Peyer's patch (tissue), 4 donors: ENCODE data around the gene MLF1. TPM values are rescaled to one million over a fixed set of nuclear protein-coding genes. Genes with fewer than 3 reads are reported as not detected.
"Not testable (repeated sequence)": the region's sequence is repeated elsewhere in the genome, so short reads cannot be mapped to it uniquely, and the experiment has no call there.

Source experiments
- DNase-seq, 3 donors: peaks; one replicate each; pipeline ENCODE4 v3.0.0-alpha.2; 2017 to 2019
- H3K27ac ChIP-seq, 4 donors: fragments of 200-600 bp; sonication (generic); one replicate each; pipeline ENCODE4 v1.5.1; 2016 to 2019
- H3K27me3 ChIP-seq, 2 donors: fragments of 200-600 bp; sonication (generic); one replicate each; pipeline ENCODE4 v1.5.1; 2019
- H3K36me3 ChIP-seq, 3 donors: fragments of 200-600 bp; sonication (generic); one replicate each; pipeline ENCODE4 v1.5.1; 2016 to 2019
- H3K4me1 ChIP-seq, 4 donors: fragments of 200-600 bp; sonication (generic); one replicate each; pipeline ENCODE4 v1.5.1; 2016 to 2019
- H3K4me3 ChIP-seq, 4 donors: fragments of 200-600 bp; sonication (generic); 1 replicate in 3 of 4; 2 replicates in 1 of 4; pipeline ENCODE4 v1.5.1; 2016 to 2019; ENCODE audit warnings: mild to moderate bottlenecking in 1 of 4
- H3K9me3 ChIP-seq, 4 donors: fragments of 200-600 bp; sonication (generic); one replicate each; pipeline ENCODE4 v1.5.1; 2016 to 2019; ENCODE audit warnings: mild to moderate bottlenecking in 1 of 4
- CTCF ChIP-seq, 6 experiments: fragments of 450-650 bp in 4 of 6; fragments of 200-600 bp in 2 of 6; sonication (generic) in 1 of 6; IDR thresholded peaks; one replicate each; pipeline ENCODE4 v1.5.1; 2017 to 2019; ENCODE audit warnings: antibody characterized with exemption in 6 of 6, mild to moderate bottlenecking in 3 of 6, moderate library complexity in 1 of 6
- POLR2A ChIP-seq, 2 donors: fragments of 450-650 bp; IDR thresholded peaks; one replicate each; pipeline ENCODE4 v1.5.1; 2017; ENCODE audit warnings: antibody characterized with exemption in 2 of 2, mild to moderate bottlenecking in 2 of 2, moderate library complexity in 2 of 2
- total RNA-seq, 4 donors: library from RNA; depleted of rRNA; stranded (reverse); fragments of >200 nt; gene quantifications; one replicate each; pipeline ENCODE4 v1.1.0, GENCODE V29; 2016

MLF1 gene
- total RNA-seq, 4 donors from 2014 or later, result 1.3 to 4.1 TPM; not detected in 2

GRCh38 chr3:158535918-158536317 lies 35.1 kb upstream of the MLF1 start:
- Histone ChIP-seq H3K36me3 (no peaks in the 10 kb centered on the region), H3K27me3 (no peaks in the 10 kb centered on the region), H3K4me1 (no peaks in the 10 kb centered on the region), H3K9me3 (no peaks in the 10 kb centered on the region), H3K27ac (no peak overlapping the region), H3K4me3 (no peak overlapping the region)
- no peak for TF ChIP-seq CTCF (IDR thresholded peaks at IDR 0.05)
- TF ChIP-seq POLR2A (IDR thresholded peaks at IDR 0.05), result no peak
- no peak for DNase-seq

- no peaks in the 10 kb centered on the region for H3K9me3 ChIP-seq
- no peaks in the 10 kb centered on the region for H3K4me1 ChIP-seq
- no peak overlapping the region for H3K4me3 ChIP-seq
- TF ChIP-seq CTCF (IDR thresholded peaks at IDR 0.05), result peak in 4 of 6 experiments; percentile 49 to 53 (median 50)
- no peak for TF ChIP-seq POLR2A (IDR thresholded peaks at IDR 0.05)
- H3K36me3 ChIP-seq, result no peaks in the 10 kb centered on the region
- no peaks in the 10 kb centered on the region for H3K27me3 ChIP-seq
- no peak overlapping the region for H3K27ac ChIP-seq
- peak in 1 of 3 donors; percentile 55 for DNase-seq
These were observed 31.5 kb upstream of the MLF1 start for GRCh38 chr3:158539414-158540014.

GRCh38 chr3:158540066-158540465 lies 30.9 kb upstream of the MLF1 start:
- Histone ChIP-seq H3K4me3 (no peak overlapping the region), H3K9me3 (no peaks in the 10 kb centered on the region), H3K27me3 (no peaks in the 10 kb centered on the region), H3K4me1 (no peaks in the 10 kb centered on the region), H3K36me3 (no peaks in the 10 kb centered on the region), H3K27ac (no peak overlapping the region)
- TF ChIP-seq CTCF (IDR thresholded peaks at IDR 0.05), result no peak
- TF ChIP-seq POLR2A (IDR thresholded peaks at IDR 0.05), result no peak
- DNase-seq, result no peak

GRCh38 chr3:158548691-158549090 lies 22.3 kb upstream of the MLF1 start:
- H3K9me3 ChIP-seq, result no peaks in the 10 kb centered on the region

GRCh38 chr3:158549938-158550337 lies 21.1 kb upstream of the MLF1 start:
- H3K27me3 ChIP-seq, H3K9me3 ChIP-seq, H3K4me3 ChIP-seq, H3K27ac ChIP-seq, H3K36me3 ChIP-seq, H3K4me1 ChIP-seq, DNase-seq: not testable (repeated sequence)

More at GRCh38 chr3:158548691-158549090, 22.3 kb upstream of the MLF1 start:
- DNase-seq, result no peak
- Histone ChIP-seq H3K4me1 (no peaks in the 10 kb centered on the region), H3K36me3 (no peaks in the 10 kb centered on the region), H3K4me3 (no peak overlapping the region), H3K27me3 (no peaks in the 10 kb centered on the region), H3K27ac (no peak overlapping the region)
- TF ChIP-seq CTCF (IDR thresholded peaks at IDR 0.05) (no peak), POLR2A (IDR thresholded peaks at IDR 0.05) (no peak)

- no peak for DNase-seq
- no peaks in the 10 kb centered on the region for H3K36me3 ChIP-seq
- TF ChIP-seq POLR2A (IDR thresholded peaks at IDR 0.05), result no peak
- no peak for TF ChIP-seq CTCF (IDR thresholded peaks at IDR 0.05)
- H3K4me3 ChIP-seq, result no peak overlapping the region
- H3K4me1 ChIP-seq, result no peaks in the 10 kb centered on the region
- H3K9me3 ChIP-seq, result no peaks in the 10 kb centered on the region
- H3K27ac ChIP-seq, result no peak overlapping the region
- no peaks in the 10 kb centered on the region for H3K27me3 ChIP-seq
These were observed 18.9 kb upstream of the MLF1 start for GRCh38 chr3:158552124-158552523.
